Measurements from ENCODE around the gene PURB. TPM values are rescaled to one million over a fixed set of nuclear protein-coding genes. Genes with fewer than 3 reads are reported as not detected.

PURB gene
- total RNA-seq, 1 experiment from 2014 or later: 26.3 TPM

GRCh38 chr7:44909596-44910389 lies 24.5 kb upstream of the PURB start:
- no peak overlapping the region for H3K4me3 Mint-ChIP-seq (ENCODE audit: unreplicated experiment)
- H3K4me1 Mint-ChIP-seq (ENCODE audit: low read depth, unreplicated experiment): no peaks in the 10 kb centered on the region
- intact Hi-C loops (cut with micrococcal nuclease; ENCODE audit: unreplicated experiment): no loop called here
- no peak for DNase-seq
- H3K36me3 Mint-ChIP-seq (ENCODE audit: insufficient read depth, unreplicated experiment): no peaks in the 10 kb centered on the region
- Histone ChIP-seq H3K4me3 (ENCODE audit: low read depth, low read length) (no peak overlapping the region), H3K4me1 (no peaks in the 10 kb centered on the region), H3K9me3 (no peaks in the 10 kb centered on the region), H3K27me3 (replicated peaks; ENCODE audit: control insufficient read depth, insufficient read depth, low read length) (no peaks in the 10 kb centered on the region), H3K36me3 (ENCODE audit: control insufficient read depth, insufficient read depth, low read length) (no peaks in the 10 kb centered on the region)
- POLR2A ChIA-PET: interaction anchor here (0.6 kb wide), 1 partner anchor 202 kb away, joined by 3 read pairs; the partner anchor contains the start of gene TBRG4
- CTCF ChIA-PET: no interaction called here
- H3K9me3 Mint-ChIP-seq (ENCODE audit: unreplicated experiment): no peaks in the 10 kb centered on the region
- BruUV-seq (replicated peaks): no TSS peak
- no peak overlapping the region for H3K27ac Mint-ChIP-seq (ENCODE audit: unreplicated experiment)
- TF ChIP-seq CTCF (IDR thresholded peaks at IDR 0.05; ENCODE audit: insufficient read depth in 1 of 2, low read depth in 1 of 2, low read length in 1 of 2, severe bottlenecking in 1 of 2, unreplicated experiment in 1 of 2): no peak
- H3K27me3 Mint-ChIP-seq (ENCODE audit: insufficient read depth, unreplicated experiment): peaks cover 9% of the 10 kb centered on the region

- ChIA-PET CTCF (no interaction called here), POLR2A (no interaction called here)
- TF ChIP-seq CTCF (IDR thresholded peaks at IDR 0.05; ENCODE audit: insufficient read depth in 1 of 2, low read depth in 1 of 2, low read length in 1 of 2, severe bottlenecking in 1 of 2, unreplicated experiment in 1 of 2): no peak
- intact Hi-C loops (cut with micrococcal nuclease; ENCODE audit: unreplicated experiment): no loop called here
- Mint-ChIP-seq H3K27me3 (ENCODE audit: insufficient read depth, unreplicated experiment) (peaks cover 9% of the 10 kb centered on the region), H3K4me1 (ENCODE audit: low read depth, unreplicated experiment) (no peaks in the 10 kb centered on the region), H3K36me3 (ENCODE audit: insufficient read depth, unreplicated experiment) (no peaks in the 10 kb centered on the region), H3K27ac (ENCODE audit: unreplicated experiment) (no peak overlapping the region), H3K4me3 (ENCODE audit: unreplicated experiment) (no peak overlapping the region), H3K9me3 (ENCODE audit: unreplicated experiment) (no peaks in the 10 kb centered on the region)
- Histone ChIP-seq H3K4me3 (ENCODE audit: low read depth, low read length) (no peak overlapping the region), H3K27me3 (replicated peaks; ENCODE audit: control insufficient read depth, insufficient read depth, low read length) (no peaks in the 10 kb centered on the region), H3K36me3 (ENCODE audit: control insufficient read depth, insufficient read depth, low read length) (no peaks in the 10 kb centered on the region), H3K9me3 (no peaks in the 10 kb centered on the region), H3K4me1 (no peaks in the 10 kb centered on the region)
- DNase-seq: no peak
- BruUV-seq (replicated peaks): no TSS peak
These were observed 21.6 kb upstream of the PURB start for GRCh38 chr7:44906965-44907364.

GRCh38 chr7:44905002-44905635 lies 19.8 kb upstream of the PURB start:
- no peaks in the 10 kb centered on the region for H3K36me3 Mint-ChIP-seq (ENCODE audit: insufficient read depth, unreplicated experiment)
- no TSS peak for BruUV-seq (replicated peaks)
- H3K9me3 ChIP-seq: no peaks in the 10 kb centered on the region
- H3K27me3 Mint-ChIP-seq (ENCODE audit: insufficient read depth, unreplicated experiment): peaks cover 9% of the 10 kb centered on the region
- no peaks in the 10 kb centered on the region for H3K9me3 Mint-ChIP-seq (ENCODE audit: unreplicated experiment)
- H3K4me3 ChIP-seq (ENCODE audit: low read depth, low read length): no peak overlapping the region
- H3K27ac Mint-ChIP-seq (ENCODE audit: unreplicated experiment): no peak overlapping the region
- no peak for DNase-seq
- H3K4me1 Mint-ChIP-seq (ENCODE audit: low read depth, unreplicated experiment): no peaks in the 10 kb centered on the region
- no peaks in the 10 kb centered on the region for H3K4me1 ChIP-seq
- no peak overlapping the region for H3K4me3 Mint-ChIP-seq (ENCODE audit: unreplicated experiment)
- no peak for TF ChIP-seq CTCF (IDR thresholded peaks at IDR 0.05; ENCODE audit: insufficient read depth in 1 of 2, low read depth in 1 of 2, low read length in 1 of 2, severe bottlenecking in 1 of 2, unreplicated experiment in 1 of 2)
- no peaks in the 10 kb centered on the region for H3K36me3 ChIP-seq (ENCODE audit: control insufficient read depth, insufficient read depth, low read length)
- no peaks in the 10 kb centered on the region for H3K27me3 ChIP-seq (replicated peaks; ENCODE audit: control insufficient read depth, insufficient read depth, low read length)
- intact Hi-C loops (cut with micrococcal nuclease; ENCODE audit: unreplicated experiment): no loop called here
- ChIA-PET POLR2A (interaction anchor here (0.7 kb wide), 1 partner anchor 20 kb away, joined by 3 read pairs; the partner anchor contains the start of gene PURB), CTCF (no interaction called here)

Data from Caco-2 (cell line).